ENCODE data around the gene PPP1R12C.
"Not testable (repeated sequence)": the region's sequence is repeated elsewhere in the genome, so short reads cannot be mapped to it uniquely, and the experiment has no call there.

PPP1R12C gene

DNA sequence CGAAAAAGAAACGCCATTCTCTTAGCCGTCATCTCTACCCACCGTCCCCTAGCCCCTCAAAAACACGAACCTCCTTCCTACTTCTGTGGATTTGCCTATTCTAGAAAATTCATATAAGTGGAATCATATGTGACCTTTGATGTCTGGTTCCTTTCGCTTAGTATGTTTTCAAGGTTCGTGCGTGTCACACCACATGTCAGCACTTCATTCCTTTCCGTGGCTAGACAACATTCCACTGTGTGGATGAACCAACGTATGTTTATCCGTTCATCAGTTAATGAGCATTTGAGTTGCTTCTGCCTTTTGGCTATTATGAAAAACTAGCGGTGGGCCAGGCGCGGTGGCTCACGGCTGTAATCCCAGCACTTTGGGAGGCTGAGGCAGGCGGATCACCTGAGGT, 14.0 kb upstream of the PPP1R12C start:
- peaks cover 69% of the 10 kb centered on the region for H3K27me3 Mint-ChIP-seq
- H3K27ac Mint-ChIP-seq: no peak overlapping the region
- H3K4me1 Mint-ChIP-seq: peaks cover 16% of the 10 kb centered on the region
- no peak for ATAC-seq
- H3K36me3 Mint-ChIP-seq: no peaks in the 10 kb centered on the region
- no peaks in the 10 kb centered on the region for H3K9me3 Mint-ChIP-seq
- H3K4me3 Mint-ChIP-seq: no peak overlapping the region

DNA sequence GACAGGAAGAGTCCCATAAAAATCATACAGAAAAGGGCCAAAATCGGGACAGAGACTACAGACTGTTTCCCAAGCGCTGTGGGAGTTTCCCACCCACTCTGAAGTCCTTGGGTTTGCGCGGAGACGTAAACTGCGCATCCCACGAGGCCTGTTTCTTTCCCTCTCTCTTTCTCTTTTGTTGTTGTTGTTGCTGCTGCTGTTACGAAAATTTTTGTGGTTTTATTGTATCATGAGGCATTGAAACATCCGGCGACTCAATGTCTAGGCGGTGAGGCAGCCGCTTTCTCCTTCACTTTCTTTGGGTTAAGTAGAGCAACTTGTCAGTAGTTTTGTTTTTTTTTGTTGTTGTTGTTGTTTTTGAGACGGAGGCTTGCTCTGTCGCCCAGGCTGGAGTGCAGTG, 1.6 kb upstream of the PPP1R12C start:
- H3K4me1 Mint-ChIP-seq: peaks cover 29% of the 10 kb centered on the region
- no peaks in the 10 kb centered on the region for H3K9me3 Mint-ChIP-seq
- peaks cover 15% of the 10 kb centered on the region for H3K27me3 Mint-ChIP-seq
- no peak for ATAC-seq
- H3K27ac Mint-ChIP-seq: no peak overlapping the region
- H3K4me3 Mint-ChIP-seq: peak overlapping the region; percentile 5
- peaks cover 6% of the 10 kb centered on the region for H3K36me3 Mint-ChIP-seq

DNA sequence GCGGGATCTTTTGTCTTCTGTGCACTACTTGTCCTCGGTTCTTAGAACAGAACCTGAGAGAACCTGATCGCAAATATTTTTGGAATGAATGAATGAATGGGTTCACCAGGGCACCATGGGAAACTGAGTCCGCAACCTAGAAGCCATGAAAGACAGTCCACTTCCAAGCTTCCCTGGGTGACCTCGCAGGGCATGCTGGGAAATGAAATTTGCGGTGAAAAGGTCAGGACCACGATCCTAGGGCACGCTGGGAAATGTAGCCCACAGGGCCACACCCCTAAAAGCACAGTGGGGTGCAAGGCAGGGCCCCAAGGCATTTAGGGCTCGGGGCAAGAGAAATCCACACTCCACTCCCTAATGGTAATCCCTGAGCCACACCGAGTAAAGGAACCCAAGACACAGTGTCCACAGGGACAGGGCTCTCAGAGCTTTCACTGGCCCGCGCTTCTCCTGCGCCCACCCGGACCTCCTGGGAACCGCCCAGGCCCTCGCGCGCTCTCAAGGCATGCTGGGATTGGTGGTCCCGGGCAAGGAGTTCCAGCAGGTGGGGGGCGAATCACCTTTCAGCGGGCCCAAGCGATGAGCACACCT, 1.1 kb upstream of the PPP1R12C start:
- H3K27ac Mint-ChIP-seq: peak overlapping the region; percentile 87
- H3K9me3 Mint-ChIP-seq: no peaks in the 10 kb centered on the region
- peaks cover 10% of the 10 kb centered on the region for H3K27me3 Mint-ChIP-seq
- peaks cover 6% of the 10 kb centered on the region for H3K36me3 Mint-ChIP-seq
- no peak for ATAC-seq
- peaks cover 35% of the 10 kb centered on the region for H3K4me1 Mint-ChIP-seq
- peak overlapping the region; percentile 89 for H3K4me3 Mint-ChIP-seq

DNA sequence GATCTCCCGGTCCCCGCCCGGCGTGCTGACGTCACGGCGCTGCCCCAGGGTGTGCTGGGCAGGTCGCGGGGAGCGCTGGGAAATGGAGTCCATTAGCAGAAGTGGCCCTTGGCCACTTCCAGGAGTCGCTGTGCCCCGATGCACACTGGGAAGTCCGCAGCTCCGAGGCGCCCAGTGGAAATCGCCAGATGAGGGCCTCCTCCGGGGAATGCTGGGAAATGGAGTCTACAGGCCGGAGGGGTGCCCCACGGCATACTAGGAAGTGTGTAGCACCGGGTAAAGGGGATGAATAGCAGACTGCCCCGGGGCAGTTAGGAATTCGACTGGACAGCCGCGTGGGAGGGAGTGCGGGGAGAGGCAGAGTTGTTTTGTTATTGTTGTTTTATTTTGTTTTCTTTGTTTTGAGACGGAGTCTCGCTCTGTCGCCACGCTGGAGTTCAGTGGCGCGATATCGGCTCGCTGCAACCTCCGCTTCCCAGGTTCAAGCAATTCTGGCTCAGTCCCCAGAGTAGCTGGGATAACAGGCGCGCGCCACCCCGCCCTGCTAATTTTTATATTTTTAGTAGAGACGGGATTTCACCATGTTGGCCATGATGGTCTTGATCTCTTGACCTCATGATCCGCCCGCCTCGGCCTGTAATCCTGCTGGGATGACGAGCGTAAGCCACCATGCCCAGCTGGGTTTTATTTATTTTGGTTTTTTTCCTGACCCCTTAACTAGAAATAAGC, 390 bp upstream of the PPP1R12C start:
- peak; percentile 97 for ATAC-seq
- Mint-ChIP-seq H3K27me3 (peaks cover 3% of the 10 kb centered on the region), H3K4me1 (peaks cover 41% of the 10 kb centered on the region), H3K36me3 (peaks cover 6% of the 10 kb centered on the region), H3K27ac (peak overlapping the region; percentile 87), H3K9me3 (no peaks in the 10 kb centered on the region), H3K4me3 (peak overlapping the region; percentile 89)

DNA sequence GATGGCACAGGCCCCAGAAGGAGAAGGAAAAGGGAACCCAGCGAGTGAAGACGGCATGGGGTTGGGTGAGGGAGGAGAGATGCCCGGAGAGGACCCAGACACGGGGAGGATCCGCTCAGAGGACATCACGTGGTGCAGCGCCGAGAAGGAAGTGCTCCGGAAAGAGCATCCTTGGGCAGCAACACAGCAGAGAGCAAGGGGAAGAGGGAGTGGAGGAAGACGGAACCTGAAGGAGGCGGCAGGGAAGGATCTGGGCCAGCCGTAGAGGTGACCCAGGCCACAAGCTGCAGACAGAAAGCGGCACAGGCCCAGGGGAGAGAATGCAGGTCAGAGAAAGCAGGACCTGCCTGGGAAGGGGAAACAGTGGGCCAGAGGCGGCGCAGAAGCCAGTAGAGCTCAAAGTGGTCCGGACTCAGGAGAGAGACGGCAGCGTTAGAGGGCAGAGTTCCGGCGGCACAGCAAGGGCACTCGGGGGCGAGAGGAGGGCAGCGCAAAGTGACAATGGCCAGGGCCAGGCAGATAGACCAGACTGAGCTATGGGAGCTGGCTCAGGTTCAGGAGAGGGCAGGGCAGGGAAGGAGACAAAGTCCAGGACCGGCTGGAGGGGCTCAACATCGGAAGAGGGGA, 1.1 kb downstream of the PPP1R12C start:
- ATAC-seq: peak; percentile 34
- peaks cover 6% of the 10 kb centered on the region for H3K36me3 Mint-ChIP-seq
- H3K27ac Mint-ChIP-seq: peak overlapping the region; percentile 87
- no peaks in the 10 kb centered on the region for H3K27me3 Mint-ChIP-seq
- peak overlapping the region; percentile 88 for H3K4me3 Mint-ChIP-seq
- peaks cover 42% of the 10 kb centered on the region for H3K4me1 Mint-ChIP-seq
- no peaks in the 10 kb centered on the region for H3K9me3 Mint-ChIP-seq

DNA sequence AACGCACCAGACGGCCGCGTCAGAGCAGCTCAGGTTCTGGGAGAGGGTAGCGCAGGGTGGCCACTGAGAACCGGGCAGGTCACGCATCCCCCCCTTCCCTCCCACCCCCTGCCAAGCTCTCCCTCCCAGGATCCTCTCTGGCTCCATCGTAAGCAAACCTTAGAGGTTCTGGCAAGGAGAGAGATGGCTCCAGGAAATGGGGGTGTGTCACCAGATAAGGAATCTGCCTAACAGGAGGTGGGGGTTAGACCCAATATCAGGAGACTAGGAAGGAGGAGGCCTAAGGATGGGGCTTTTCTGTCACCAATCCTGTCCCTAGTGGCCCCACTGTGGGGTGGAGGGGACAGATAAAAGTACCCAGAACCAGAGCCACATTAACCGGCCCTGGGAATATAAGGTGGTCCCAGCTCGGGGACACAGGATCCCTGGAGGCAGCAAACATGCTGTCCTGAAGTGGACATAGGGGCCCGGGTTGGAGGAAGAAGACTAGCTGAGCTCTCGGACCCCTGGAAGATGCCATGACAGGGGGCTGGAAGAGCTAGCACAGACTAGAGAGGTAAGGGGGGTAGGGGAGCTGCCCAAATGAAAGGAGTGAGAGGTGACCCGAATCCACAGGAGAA, 1.9 kb downstream of the PPP1R12C start:
- no peak for ATAC-seq
- Mint-ChIP-seq H3K9me3 (no peaks in the 10 kb centered on the region), H3K27ac (peak overlapping the region; percentile 87), H3K4me3 (peak overlapping the region; percentile 88), H3K4me1 (peaks cover 48% of the 10 kb centered on the region), H3K27me3 (no peaks in the 10 kb centered on the region), H3K36me3 (peaks cover 12% of the 10 kb centered on the region)

DNA sequence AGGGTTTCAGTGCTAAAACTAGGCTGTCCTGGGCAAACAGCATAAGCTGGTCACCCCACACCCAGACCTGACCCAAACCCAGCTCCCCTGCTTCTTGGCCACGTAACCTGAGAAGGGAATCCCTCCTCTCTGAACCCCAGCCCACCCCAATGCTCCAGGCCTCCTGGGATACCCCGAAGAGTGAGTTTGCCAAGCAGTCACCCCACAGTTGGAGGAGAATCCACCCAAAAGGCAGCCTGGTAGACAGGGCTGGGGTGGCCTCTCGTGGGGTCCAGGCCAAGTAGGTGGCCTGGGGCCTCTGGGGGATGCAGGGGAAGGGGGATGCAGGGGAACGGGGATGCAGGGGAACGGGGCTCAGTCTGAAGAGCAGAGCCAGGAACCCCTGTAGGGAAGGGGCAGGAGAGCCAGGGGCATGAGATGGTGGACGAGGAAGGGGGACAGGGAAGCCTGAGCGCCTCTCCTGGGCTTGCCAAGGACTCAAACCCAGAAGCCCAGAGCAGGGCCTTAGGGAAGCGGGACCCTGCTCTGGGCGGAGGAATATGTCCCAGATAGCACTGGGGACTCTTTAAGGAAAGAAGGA, 2.8 kb downstream of the PPP1R12C start:
- peaks cover 53% of the 10 kb centered on the region for H3K4me1 Mint-ChIP-seq
- no peak overlapping the region for H3K27ac Mint-ChIP-seq
- H3K4me3 Mint-ChIP-seq: peak overlapping the region; percentile 59
- no peak for ATAC-seq
- peaks cover 20% of the 10 kb centered on the region for H3K36me3 Mint-ChIP-seq
- H3K9me3 Mint-ChIP-seq: no peaks in the 10 kb centered on the region
- H3K27me3 Mint-ChIP-seq: no peaks in the 10 kb centered on the region

DNA sequence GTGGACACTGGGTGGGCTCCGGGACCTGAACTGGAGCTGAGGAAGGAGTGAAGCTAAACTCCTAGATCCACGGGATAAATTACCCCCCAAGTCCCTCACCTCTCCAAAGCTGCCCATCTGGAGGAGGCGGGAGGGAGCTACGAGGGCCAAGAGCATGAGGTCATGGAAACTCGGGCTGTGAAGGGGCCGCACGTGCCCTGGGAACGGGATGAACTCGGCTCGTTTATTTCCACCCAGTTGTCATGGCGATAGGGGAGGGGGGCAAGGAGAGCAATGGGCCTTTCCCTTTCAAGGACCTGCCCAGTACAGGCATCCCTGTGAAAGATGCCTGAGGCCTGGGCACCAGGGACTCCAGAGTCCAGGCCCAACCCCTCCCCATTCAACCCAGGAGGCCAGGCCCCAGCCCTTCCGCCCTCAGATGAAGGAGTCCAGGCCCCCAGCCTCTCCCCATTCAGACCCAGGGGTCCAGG, 3.8 kb downstream of the PPP1R12C start:
- ATAC-seq: no peak
- H3K36me3 Mint-ChIP-seq: peaks cover 30% of the 10 kb centered on the region
- no peak overlapping the region for H3K27ac Mint-ChIP-seq
- no peak overlapping the region for H3K4me3 Mint-ChIP-seq
- H3K4me1 Mint-ChIP-seq: peaks cover 53% of the 10 kb centered on the region
- no peaks in the 10 kb centered on the region for H3K9me3 Mint-ChIP-seq
- H3K27me3 Mint-ChIP-seq: no peaks in the 10 kb centered on the region

DNA sequence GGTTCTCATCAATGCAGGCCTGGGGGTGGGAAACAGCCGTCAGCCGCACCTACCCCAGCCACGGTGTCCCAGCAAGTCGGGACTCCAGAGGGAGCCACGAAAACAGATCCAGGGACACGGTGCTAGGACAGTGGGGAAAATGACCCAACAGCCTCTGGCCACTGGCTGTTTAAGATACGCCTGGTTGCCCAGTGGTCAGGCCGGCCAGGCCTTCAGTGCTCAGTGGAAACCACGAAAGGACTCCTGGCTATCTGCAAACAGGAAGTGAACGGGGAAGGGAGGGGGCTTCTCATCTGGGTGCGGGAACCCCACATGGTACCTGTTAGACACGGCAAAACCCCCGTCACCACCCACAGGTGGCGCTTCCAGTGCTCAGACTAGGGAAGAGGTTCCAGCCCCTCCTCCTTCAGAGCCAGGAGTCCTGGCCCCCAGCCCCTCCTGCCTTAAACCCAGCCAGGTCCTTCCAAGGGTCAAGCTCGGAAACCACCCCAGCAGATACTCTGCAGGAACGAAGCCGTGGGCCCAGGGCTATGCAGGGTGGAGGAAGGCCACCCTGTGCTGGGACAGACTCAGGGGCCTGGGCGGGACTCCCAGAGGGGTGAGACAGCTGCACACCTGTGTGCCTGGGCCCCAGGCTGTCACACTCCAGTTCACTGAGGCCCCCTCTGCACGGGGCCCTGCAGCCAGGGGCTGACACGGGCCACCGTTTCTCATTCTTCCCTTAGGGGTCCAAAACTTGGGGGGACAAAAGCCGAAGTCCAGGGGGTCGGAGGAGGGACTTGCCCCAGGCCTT, 4.5 kb downstream of the PPP1R12C start:
- peaks cover 53% of the 10 kb centered on the region for H3K4me1 Mint-ChIP-seq
- no peaks in the 10 kb centered on the region for H3K27me3 Mint-ChIP-seq
- peaks cover 35% of the 10 kb centered on the region for H3K36me3 Mint-ChIP-seq
- no peak for ATAC-seq
- H3K9me3 Mint-ChIP-seq: no peaks in the 10 kb centered on the region
- peak overlapping the region; percentile 9 for H3K27ac Mint-ChIP-seq
- no peak overlapping the region for H3K4me3 Mint-ChIP-seq

DNA sequence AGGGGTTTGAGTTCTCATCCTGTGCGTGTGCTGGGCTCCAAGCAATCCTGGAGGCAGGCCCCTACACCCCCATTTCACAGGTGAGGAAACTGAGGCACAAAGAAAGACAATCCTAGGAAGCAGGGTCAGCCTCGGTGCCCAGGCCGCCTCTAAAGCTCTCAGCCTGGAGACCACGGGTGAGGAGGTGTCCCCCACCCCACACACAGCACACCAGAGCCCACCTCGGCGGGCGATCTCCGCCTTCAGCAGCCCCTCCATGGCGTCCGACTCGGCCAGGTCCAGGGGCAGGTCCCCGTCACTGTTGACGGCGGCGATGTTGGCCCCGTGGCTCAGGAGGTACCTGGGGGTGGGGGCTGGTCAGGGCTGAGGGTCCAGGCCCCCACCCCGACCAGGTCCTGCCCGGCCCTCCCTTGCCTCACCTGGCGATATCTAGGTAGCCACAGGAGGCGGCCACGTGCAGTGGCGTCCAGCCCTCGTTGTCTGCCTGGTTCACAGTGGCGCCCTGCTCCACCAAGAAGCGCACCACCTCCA, 5.1 kb downstream of the PPP1R12C start:
- peaks cover 53% of the 10 kb centered on the region for H3K4me1 Mint-ChIP-seq
- H3K9me3 Mint-ChIP-seq: no peaks in the 10 kb centered on the region
- H3K27me3 Mint-ChIP-seq: no peaks in the 10 kb centered on the region
- ATAC-seq: no peak
- no peak overlapping the region for H3K4me3 Mint-ChIP-seq
- H3K36me3 Mint-ChIP-seq: peaks cover 35% of the 10 kb centered on the region
- H3K27ac Mint-ChIP-seq: no peak overlapping the region

DNA sequence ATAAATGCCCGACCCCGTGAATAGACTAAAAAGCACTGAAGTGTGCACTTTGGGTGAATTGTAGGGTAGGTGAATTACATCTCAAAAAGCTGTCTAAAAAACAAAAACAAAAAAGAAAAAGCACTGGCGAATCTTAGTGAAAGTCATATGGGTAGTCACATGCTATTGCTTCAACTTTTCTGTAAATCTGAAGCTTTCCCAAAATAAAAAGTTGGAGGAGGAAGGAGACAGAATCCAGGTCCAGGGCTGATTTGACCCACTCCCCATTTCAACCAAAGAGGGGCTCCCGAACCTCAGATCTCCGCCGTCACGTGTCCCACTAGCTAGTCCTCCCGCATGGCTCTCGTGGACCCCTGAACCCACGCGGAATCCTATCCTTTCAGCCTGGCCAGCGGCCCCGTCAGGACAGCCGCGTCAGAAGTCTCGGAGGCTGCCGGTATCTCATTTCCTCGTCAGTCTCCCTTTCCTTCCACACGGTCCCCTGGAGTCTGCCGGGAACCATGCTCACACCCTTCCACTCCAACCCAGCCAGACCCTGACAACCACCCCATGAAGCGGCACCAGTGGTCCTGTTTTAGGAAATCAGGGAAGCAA, 6.1 kb downstream of the PPP1R12C start:
- Mint-ChIP-seq H3K4me3 (no peak overlapping the region), H3K27ac (no peak overlapping the region), H3K4me1 (peaks cover 53% of the 10 kb centered on the region), H3K9me3 (no peaks in the 10 kb centered on the region), H3K27me3 (no peaks in the 10 kb centered on the region), H3K36me3 (peaks cover 36% of the 10 kb centered on the region)
- ATAC-seq: no peak

DNA sequence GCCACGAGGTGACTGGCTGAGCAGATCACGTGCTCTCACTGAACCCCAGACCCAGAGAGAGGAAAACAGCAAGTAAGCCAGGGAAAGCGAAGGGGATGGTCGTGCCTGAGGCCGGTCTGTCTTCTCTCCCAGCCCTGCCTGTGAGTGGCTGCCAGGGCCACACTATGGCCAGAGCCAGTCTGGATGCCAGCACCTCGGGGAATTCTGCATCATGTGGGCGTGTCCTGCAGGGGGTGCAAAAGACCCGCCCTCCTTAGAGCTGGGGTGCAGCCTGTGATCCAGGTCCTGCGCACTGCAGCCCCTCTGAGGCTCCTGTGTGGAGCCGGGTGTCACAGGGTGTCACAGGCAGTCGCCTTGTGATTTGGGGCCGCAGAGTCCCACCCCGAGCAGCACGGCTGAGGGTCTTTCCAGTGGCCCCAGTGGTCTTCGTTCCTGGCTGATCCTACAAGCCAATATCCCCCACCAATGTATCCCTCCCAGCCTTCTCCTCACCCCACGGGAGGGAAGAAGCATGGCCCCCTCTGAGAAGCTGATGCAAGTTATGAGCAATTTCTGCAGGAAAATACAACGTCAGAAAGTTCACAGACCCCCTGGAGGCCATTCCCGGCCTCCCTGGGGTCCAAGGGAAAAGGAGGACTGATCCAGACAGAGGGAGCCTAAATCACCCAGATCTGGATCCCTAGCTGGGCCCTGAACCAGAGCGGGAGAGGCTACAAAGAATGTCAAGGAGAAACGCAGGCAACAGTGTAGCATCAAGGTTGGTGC, 7.7 kb downstream of the PPP1R12C start:
- Mint-ChIP-seq H3K4me3 (no peak overlapping the region), H3K9me3 (no peaks in the 10 kb centered on the region), H3K27ac (no peak overlapping the region), H3K36me3 (peaks cover 43% of the 10 kb centered on the region), H3K27me3 (no peaks in the 10 kb centered on the region), H3K4me1 (peaks cover 38% of the 10 kb centered on the region)
- peak; percentile 22 for ATAC-seq

DNA sequence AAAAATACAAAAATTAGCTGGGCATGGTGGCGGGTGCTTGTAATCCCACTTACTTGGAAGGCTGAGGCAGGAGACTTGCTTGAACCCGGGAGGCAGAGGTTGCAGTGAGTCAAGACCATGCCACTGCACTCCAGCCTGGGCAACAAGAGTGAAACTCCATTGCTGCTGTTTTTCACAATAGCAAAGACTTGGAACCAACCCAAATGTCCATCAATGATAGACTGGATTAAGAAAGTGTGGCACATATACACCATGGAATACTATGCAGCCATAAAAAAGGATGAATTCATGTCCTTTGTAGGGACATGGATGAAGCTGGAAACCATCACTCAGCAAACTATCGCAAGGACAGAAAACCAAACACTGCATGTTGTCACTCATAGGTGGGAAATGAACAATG, 10.2 kb downstream of the PPP1R12C start:
- H3K27me3 Mint-ChIP-seq, H3K4me3 Mint-ChIP-seq, H3K9me3 Mint-ChIP-seq, ATAC-seq, H3K27ac Mint-ChIP-seq: not testable (repeated sequence)
- Mint-ChIP-seq H3K4me1 (peaks cover 18% of the 10 kb centered on the region), H3K36me3 (peaks cover 58% of the 10 kb centered on the region)

Data from stimulated activated memory B cell treated with anti-CD40 and anti-IgM and Interleukin-4, amounts not matched to agents 10 μg/mL and 1 μg/mL and 100 μg/mL, for 72 hours (primary cell).